HEK293 (cell line): Measurements from ENCODE around the gene COX19.

Experiments used
- GLIS2 ChIP-seq: fragments of 450-650 bp; formaldehyde crosslinking; IDR thresholded peaks from 2 replicates; pipeline ENCODE4 v1.5.1; 2016; ENCODE audit warnings: missing biosample characterization, missing genetic modification characterization
- YY1 ChIP-seq: fragments of 450-650 bp; formaldehyde crosslinking; IDR thresholded peaks from 2 replicates; pipeline ENCODE4 v1.5.1; 2018; ENCODE audit warnings: missing biosample characterization, missing genetic modification characterization
- ZFP41 ChIP-seq: fragments of 450-650 bp; formaldehyde crosslinking; IDR thresholded peaks from 2 replicates; pipeline ENCODE4 v1.5.1; 2016; ENCODE audit warnings: missing biosample characterization, missing genetic modification characterization, borderline replicate concordance
- ZNF138 ChIP-seq: fragments of 450-650 bp; formaldehyde crosslinking; IDR thresholded peaks from 2 replicates; pipeline ENCODE4 v1.5.1; 2016; ENCODE audit warnings: missing biosample characterization, missing genetic modification characterization, borderline replicate concordance
- ZNF24 ChIP-seq: fragments of 450-650 bp; formaldehyde crosslinking; IDR thresholded peaks from 2 replicates; pipeline ENCODE4 v1.5.1; 2016; ENCODE audit warnings: missing biosample characterization, missing genetic modification characterization
- TF ChIP-seq, protein P1 (sequence below): sonication (generic); formaldehyde crosslinking; IDR thresholded peaks from 2 replicates; pipeline ENCODE4 v1.8.1; 2022; ENCODE audit warnings: mild to moderate bottlenecking, moderate library complexity, missing genetic modification reagents
- TF ChIP-seq, protein P2 (sequence below): fragments of 450-650 bp; formaldehyde crosslinking; IDR thresholded peaks from 2 replicates; pipeline ENCODE4 v1.5.1; 2016; ENCODE audit warnings: missing biosample characterization, missing genetic modification characterization

DNA sequence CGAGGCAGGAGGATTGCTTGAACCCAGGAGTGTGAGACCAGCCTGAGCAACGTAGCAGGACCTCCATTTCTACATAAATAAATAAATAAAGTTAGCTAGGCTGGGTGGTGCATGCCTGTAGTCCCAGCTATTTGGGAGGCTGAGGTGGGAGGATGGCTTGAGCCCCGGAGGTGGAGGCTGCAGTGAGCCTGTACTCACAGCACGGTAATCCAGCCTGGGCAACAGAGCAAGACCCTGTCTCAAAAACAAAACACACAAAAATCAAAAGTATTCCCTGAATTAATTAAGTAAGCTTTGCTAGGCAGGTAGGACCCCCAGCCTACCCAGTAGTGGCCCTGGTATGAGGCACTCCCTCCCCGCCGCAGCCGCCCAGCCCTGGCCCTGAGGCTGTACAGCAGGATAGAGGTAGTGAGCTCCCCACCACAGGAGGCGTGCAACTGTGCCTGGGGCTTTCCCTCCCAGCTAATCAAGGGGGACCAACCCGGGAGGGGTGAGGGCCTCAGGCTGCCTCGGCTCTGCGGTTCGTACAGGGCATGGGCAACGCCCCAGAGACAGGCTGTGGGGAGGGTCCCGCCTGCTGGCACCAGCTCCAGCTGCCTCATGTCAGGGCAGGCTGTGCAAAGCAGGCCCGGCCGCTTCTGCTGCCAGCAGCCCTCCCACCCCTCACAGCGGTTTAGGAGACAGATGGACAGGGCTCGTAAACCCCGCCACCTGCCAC is 6.6 kb upstream of the COX19 start:
- TF ChIP-seq, protein P1, sequence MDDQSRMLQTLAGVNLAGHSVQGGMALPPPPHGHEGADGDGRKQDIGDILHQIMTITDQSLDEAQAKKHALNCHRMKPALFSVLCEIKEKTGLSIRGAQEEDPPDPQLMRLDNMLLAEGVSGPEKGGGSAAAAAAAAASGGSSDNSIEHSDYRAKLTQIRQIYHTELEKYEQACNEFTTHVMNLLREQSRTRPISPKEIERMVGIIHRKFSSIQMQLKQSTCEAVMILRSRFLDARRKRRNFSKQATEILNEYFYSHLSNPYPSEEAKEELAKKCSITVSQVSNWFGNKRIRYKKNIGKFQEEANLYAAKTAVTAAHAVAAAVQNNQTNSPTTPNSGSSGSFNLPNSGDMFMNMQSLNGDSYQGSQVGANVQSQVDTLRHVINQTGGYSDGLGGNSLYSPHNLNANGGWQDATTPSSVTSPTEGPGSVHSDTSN (CRISPR knock-in tag), result no peak
- TF ChIP-seq ZFP41 (tag by site-specific recombination) (no peak), ZNF138 (tag by site-specific recombination) (no peak), YY1 (tag by site-specific recombination) (no peak), GLIS2 (tag by site-specific recombination) (no peak), ZNF24 (tag by site-specific recombination) (no peak)
- TF ChIP-seq, protein P2, sequence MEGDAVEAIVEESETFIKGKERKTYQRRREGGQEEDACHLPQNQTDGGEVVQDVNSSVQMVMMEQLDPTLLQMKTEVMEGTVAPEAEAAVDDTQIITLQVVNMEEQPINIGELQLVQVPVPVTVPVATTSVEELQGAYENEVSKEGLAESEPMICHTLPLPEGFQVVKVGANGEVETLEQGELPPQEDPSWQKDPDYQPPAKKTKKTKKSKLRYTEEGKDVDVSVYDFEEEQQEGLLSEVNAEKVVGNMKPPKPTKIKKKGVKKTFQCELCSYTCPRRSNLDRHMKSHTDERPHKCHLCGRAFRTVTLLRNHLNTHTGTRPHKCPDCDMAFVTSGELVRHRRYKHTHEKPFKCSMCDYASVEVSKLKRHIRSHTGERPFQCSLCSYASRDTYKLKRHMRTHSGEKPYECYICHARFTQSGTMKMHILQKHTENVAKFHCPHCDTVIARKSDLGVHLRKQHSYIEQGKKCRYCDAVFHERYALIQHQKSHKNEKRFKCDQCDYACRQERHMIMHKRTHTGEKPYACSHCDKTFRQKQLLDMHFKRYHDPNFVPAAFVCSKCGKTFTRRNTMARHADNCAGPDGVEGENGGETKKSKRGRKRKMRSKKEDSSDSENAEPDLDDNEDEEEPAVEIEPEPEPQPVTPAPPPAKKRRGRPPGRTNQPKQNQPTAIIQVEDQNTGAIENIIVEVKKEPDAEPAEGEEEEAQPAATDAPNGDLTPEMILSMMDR (tag by site-specific recombination), result no peak
